Measurements from ENCODE around the gene SLC45A1.

The SLC45A1 gene

DNA sequence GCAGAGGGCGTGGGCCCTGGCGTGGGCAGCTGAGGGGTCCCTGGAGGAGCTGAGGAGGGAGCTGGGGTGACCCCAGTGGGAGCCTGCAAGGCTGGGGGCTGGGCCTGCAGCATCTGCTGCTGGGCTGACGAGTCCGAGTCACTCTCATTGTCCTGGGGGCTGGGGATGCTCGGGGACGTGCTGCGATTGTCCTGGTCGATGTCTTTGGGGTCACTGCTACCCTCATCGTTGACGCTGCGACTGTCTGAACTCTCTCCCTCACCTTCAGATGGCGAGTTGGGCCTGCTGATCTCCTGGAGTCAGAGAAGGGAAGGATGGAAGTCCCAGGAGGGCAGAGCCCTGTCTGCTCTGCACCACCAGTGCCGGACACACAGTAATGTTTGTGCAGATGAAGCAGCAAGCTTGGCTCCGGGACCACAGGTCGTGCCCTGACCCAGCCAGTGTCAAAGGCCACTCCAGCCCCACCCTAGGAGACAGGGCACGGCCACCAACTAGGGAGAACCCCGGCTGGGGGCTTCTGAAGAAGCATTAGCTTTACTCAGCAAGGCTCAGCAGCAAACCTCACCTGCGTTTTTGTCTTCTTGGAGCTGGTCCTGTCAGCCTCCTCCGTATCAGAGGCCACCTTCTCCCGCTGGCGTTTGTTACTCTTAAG lies 43.4 kb downstream of the SLC45A1 start:
- DNase-seq (ENCODE audit: low read depth) = no peak
- TF ChIP-seq, protein P1, sequence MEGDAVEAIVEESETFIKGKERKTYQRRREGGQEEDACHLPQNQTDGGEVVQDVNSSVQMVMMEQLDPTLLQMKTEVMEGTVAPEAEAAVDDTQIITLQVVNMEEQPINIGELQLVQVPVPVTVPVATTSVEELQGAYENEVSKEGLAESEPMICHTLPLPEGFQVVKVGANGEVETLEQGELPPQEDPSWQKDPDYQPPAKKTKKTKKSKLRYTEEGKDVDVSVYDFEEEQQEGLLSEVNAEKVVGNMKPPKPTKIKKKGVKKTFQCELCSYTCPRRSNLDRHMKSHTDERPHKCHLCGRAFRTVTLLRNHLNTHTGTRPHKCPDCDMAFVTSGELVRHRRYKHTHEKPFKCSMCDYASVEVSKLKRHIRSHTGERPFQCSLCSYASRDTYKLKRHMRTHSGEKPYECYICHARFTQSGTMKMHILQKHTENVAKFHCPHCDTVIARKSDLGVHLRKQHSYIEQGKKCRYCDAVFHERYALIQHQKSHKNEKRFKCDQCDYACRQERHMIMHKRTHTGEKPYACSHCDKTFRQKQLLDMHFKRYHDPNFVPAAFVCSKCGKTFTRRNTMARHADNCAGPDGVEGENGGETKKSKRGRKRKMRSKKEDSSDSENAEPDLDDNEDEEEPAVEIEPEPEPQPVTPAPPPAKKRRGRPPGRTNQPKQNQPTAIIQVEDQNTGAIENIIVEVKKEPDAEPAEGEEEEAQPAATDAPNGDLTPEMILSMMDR (IDR thresholded peaks at IDR 0.05; ENCODE audit: insufficient read depth, low read depth, low read length, missing control alignments) = no peak
- no peak overlapping the region for H3K4me3 ChIP-seq (ENCODE audit: low read length)

DNA sequence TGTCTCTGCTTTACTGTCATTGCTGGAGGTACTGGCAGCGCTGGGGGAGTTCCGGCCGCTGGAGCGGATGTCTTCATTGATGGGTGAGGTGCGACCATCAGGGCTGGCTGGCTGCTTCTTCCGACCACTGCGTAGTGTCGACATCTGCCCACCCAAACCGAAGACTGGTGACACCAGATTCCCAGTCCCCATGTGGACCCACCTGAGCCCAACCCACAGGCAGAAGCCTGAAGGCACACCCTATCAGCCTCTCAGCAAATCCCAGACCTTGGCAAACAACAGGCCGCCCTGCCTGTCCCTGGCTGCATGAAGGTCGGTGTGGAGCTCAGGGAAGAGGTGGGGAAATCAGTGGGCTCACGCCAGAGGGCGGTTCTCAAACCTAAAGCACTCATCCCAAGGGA lies 44.8 kb downstream of the SLC45A1 start:
- DNase-seq (ENCODE audit: low read depth) = no peak
- H3K4me3 ChIP-seq (ENCODE audit: low read length) = no peak overlapping the region
- TF ChIP-seq, protein P1 (IDR thresholded peaks at IDR 0.05; ENCODE audit: insufficient read depth, low read depth, low read length, missing control alignments) = no peak

DNA sequence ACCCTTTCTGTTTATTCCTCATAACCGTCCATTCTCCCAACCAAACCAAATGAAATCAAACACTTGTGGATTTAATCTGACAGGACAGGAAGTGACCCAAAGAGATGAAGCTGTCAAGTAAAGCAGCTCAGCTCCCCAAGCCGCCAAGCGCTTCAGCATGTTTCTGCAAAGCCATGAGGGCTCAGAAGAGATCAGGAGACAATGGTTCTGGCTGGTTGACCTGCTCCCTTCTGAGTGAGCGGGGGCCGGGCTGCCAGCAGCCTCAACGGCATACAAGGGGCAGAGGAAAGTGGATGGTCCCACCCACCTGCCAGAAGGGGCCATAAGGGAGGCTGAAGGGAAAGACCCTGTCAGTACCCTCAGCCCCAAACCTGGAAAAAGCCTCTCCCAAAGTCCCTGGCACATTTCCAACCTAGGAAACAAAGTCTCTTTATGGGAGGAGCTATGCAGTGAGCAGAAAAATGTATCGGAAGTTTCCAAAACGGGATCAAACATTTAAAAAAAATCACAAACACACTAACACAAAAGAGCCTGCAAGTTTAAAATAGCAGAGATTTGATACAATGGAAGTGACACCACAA lies 45.4 kb downstream of the SLC45A1 start:
- TF ChIP-seq, protein P1 (IDR thresholded peaks at IDR 0.05; ENCODE audit: insufficient read depth, low read depth, low read length, missing control alignments) = no peak
- no peak for DNase-seq (ENCODE audit: low read depth)
- no peak overlapping the region for H3K4me3 ChIP-seq (ENCODE audit: low read length)

DNA sequence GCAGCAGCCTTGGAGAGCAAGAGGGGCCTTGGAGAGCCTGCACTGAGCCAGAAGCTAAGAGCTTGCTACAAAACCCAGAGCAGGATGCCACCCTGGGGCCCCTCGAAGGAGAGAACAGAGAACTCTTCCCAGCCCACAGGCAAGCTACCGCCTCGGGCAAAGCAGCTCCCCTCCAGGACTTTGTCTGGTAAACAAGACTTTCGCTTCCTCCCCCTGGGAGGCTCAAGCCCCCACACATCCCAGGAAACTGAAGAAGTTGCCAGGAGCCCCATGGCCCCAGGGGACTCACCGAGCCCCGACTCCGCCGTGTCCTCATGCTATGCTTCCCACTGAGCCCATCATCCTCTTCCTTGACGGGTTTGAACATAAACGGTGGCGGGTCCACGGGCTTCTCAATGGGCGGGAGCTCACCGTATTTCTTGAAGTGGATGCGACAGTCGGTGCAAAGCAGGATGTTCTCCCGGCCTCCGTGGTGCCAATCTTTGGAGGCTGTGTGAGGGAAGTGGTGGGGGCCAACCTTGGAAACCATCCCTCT lies 45.9 kb downstream of the SLC45A1 start:
- no peak for DNase-seq (ENCODE audit: low read depth)
- TF ChIP-seq, protein P1 (IDR thresholded peaks at IDR 0.05; ENCODE audit: insufficient read depth, low read depth, low read length, missing control alignments) = no peak
- H3K4me3 ChIP-seq (ENCODE audit: low read length) = no peak overlapping the region

DNA sequence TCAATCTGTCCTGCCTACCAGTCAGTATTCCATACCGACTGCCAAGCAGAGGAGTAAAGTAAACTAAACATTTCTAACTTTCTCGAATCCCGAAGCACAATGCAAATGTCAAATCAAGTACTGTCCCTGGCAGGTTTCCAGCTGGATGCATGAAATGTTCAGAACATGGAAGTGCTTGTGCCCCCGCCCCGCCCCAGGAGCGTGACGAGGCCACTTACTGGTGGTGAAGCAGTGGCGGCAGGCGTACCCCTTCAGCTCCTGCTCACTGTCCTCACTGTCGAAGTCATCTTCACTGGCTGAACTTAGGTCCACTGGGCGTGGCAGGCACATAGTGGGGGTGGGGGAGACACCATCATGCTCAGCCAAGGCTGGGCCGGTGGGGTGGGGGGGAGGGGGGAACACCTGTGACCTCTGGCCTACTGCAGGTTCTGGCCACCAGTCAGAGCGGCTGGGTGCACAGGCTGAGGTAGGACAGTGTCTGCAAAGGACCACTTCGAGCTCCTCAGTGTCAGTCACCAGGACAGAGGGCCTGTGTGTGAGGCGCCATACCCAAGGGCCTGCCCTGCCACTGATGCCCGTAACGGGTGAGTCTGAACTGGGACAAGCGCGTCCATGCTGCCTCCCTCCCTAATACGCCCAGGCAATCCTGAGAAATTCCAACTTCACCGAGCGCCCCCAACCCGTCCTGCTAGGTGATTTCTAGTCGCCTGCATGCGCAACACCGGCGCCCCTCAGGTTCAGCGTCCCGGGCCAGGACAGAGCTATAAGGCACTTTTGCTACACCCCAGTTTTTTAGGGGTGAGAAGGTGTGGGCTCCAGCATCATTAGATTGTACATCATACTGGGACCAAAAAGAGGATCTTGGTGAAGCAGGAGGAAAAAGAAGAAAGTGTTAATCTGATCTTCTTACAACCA lies 46.9 kb downstream of the SLC45A1 start:
- H3K4me3 ChIP-seq (ENCODE audit: low read length) = no peak overlapping the region
- TF ChIP-seq, protein P1 (IDR thresholded peaks at IDR 0.05; ENCODE audit: insufficient read depth, low read depth, low read length, missing control alignments) = no peak
- DNase-seq (ENCODE audit: low read depth) = no peak

DNA sequence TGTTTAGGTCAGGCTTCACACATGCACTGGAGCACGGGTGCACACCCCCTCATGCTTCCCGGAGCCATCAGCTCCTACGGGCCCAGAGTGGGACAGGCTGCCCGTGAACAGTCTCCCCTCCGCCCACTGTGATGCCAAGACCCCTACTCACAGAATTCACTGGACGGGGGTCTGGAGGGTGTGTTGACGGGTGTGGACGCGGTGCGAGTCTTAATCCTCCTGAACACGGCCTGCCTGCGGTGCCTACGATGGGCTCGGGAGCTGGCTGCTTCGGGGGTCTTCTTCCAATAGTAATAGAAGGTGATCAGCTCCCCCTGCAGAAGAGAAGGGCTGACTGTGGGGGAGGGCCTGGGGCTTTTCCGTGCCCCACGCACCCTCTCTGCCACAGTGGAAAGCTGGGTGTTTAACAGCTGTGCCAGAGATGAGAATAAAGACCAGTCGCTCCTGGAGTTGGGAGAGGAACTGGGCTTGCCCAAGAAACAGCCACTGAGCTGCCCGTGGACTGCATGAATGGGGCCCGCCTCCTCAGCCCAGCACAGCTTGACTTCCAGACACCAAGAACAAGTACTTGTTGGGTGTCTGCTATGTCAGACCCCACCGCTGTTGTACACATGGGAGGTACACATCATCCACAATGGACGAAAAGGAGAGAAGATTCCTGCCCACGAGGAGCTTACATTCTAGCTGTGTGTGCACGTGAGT lies 47.9 kb downstream of the SLC45A1 start:
- DNase-seq (ENCODE audit: low read depth) = no peak
- H3K4me3 ChIP-seq (ENCODE audit: low read length) = no peak overlapping the region
- TF ChIP-seq, protein P1 (IDR thresholded peaks at IDR 0.05; ENCODE audit: insufficient read depth, low read depth, low read length, missing control alignments) = no peak
